ENCODE measurements around the gene FREM1. TPM values are rescaled to one million over a fixed set of nuclear protein-coding genes. Genes with fewer than 3 reads are reported as not detected.
A peak's percentile ranks its signal among the peaks of the same experiment; 100 is the strongest.

The FREM1 gene
- total and polyA plus RNA-seq, 10 donors: 0.07 to 4.3 (median 0.54) TPM; not detected in 1

- Histone ChIP-seq H3K4me3 (no peak overlapping the region), H3K36me3 (no peaks in the 10 kb centered on the region), H3K27ac (no peak overlapping the region), H3K9me3 (peaks cover 0 to 39% (median 22%) of the 10 kb centered on the region in 8 donors), H3K4me1 (peaks cover 0 to 5% (median 0%) of the 10 kb centered on the region in 6 donors), H3K27me3 (replicated peaks in 1 of 7) (no peaks in the 10 kb centered on the region)
- no peak for DNase-seq
- TF ChIP-seq POLR2AphosphoS5 (IDR thresholded peaks at IDR 0.05): no peak
- TF ChIP-seq POLR2A (IDR thresholded peaks at IDR 0.05): no peak
- no peak for TF ChIP-seq CTCF (IDR thresholded peaks at IDR 0.05 in 8 of 11, conservative IDR thresholded peaks at IDR 0.05 in 3 of 11)
- intact Hi-C loops (cut with DNase I; ENCODE audit: low total_unique reads): no loop called here
Observed at GRCh38 chr9:14710804-14711203, 199.4 kb downstream of the FREM1 start.

GRCh38 chr9:14706530-14707140 lies 203.6 kb downstream of the FREM1 start:
- Histone ChIP-seq H3K27me3 (replicated peaks in 1 of 7) (peaks cover 0 to 4% (median 0%) of the 10 kb centered on the region in 7 donors), H3K9me3 (peaks cover 0 to 62% (median 43%) of the 10 kb centered on the region in 8 donors), H3K4me3 (no peak overlapping the region), H3K27ac (no peak overlapping the region), H3K4me1 (peaks cover 0 to 5% (median 0%) of the 10 kb centered on the region in 6 donors), H3K36me3 (no peaks in the 10 kb centered on the region)
- intact Hi-C loops (cut with DNase I; ENCODE audit: low total_unique reads): no loop called here
- 64 to 78% (median 73%) methylated on average over 5 of the region's 5 CpGs for WGBS, 5 donors
- DNase-seq: no peak
- no peak for TF ChIP-seq POLR2A (IDR thresholded peaks at IDR 0.05)
- no peak for TF ChIP-seq POLR2AphosphoS5 (IDR thresholded peaks at IDR 0.05)
- no peak for TF ChIP-seq CTCF (IDR thresholded peaks at IDR 0.05 in 8 of 11, conservative IDR thresholded peaks at IDR 0.05 in 3 of 11)

GRCh38 chr9:14705079-14705478 lies 205.1 kb downstream of the FREM1 start:
- TF ChIP-seq POLR2A (IDR thresholded peaks at IDR 0.05) (no peak), POLR2AphosphoS5 (IDR thresholded peaks at IDR 0.05) (no peak), CTCF (IDR thresholded peaks at IDR 0.05 in 8 of 11, conservative IDR thresholded peaks at IDR 0.05 in 3 of 11) (no peak)
- Histone ChIP-seq H3K4me1 (peaks cover 0 to 5% (median 0%) of the 10 kb centered on the region in 6 donors), H3K27me3 (replicated peaks in 1 of 7) (peaks cover 0 to 4% (median 0%) of the 10 kb centered on the region in 7 donors), H3K9me3 (peaks cover 0 to 59% (median 41%) of the 10 kb centered on the region in 8 donors), H3K36me3 (no peaks in the 10 kb centered on the region), H3K27ac (no peak overlapping the region), H3K4me3 (no peak overlapping the region)
- intact Hi-C loops (cut with DNase I; ENCODE audit: low total_unique reads): no loop called here
- DNase-seq: no peak

GRCh38 chr9:14704281-14704680 lies 205.9 kb downstream of the FREM1 start:
- no peaks in the 10 kb centered on the region for H3K36me3 ChIP-seq
- intact Hi-C loops (cut with DNase I; ENCODE audit: low total_unique reads): no loop called here
- WGBS, 5 donors: 82 to 93% (median 87%) methylated on average over 3 of the region's 3 CpGs
- H3K27ac ChIP-seq: no peak overlapping the region
- H3K4me1 ChIP-seq: peaks cover 0 to 5% (median 0%) of the 10 kb centered on the region in 6 donors
- DNase-seq: peak; percentile 43
- H3K27me3 ChIP-seq (replicated peaks in 1 of 7): peaks cover 0 to 4% (median 0%) of the 10 kb centered on the region in 7 donors
- H3K9me3 ChIP-seq: peaks cover 0 to 52% (median 38%) of the 10 kb centered on the region in 8 donors
- TF ChIP-seq POLR2AphosphoS5 (IDR thresholded peaks at IDR 0.05): no peak
- TF ChIP-seq POLR2A (IDR thresholded peaks at IDR 0.05): no peak
- TF ChIP-seq CTCF (IDR thresholded peaks at IDR 0.05 in 8 of 11, conservative IDR thresholded peaks at IDR 0.05 in 3 of 11): no peak
- no peak overlapping the region for H3K4me3 ChIP-seq

Data from spleen (tissue), 11 donors.